Ishikawa (cell line): ENCODE data around the gene HMG20A.

Experiments used
- CEBPB ChIP-seq: IDR thresholded peaks from 2 replicates; pipeline ENCODE4 v1.6.1; 2012
- CREB1 ChIP-seq: IDR thresholded peaks from 2 replicates; pipeline ENCODE4 v1.6.1; 2012; ENCODE audit warnings: low read depth
- EGR1 ChIP-seq: IDR thresholded peaks from 2 replicates; pipeline ENCODE4 v1.6.1; 2012
- EP300 ChIP-seq: IDR thresholded peaks from 2 replicates; pipeline ENCODE4 v1.6.1; 2012; ENCODE audit warnings: borderline replicate concordance
- FOXM1 ChIP-seq: IDR thresholded peaks from 2 replicates; pipeline ENCODE4 v1.6.1; 2012; ENCODE audit warnings: low read depth, borderline replicate concordance
- MAX ChIP-seq: IDR thresholded peaks from 2 replicates; pipeline ENCODE4 v1.6.1; 2012
- NFIC ChIP-seq: IDR thresholded peaks from 2 replicates; pipeline ENCODE4 v1.6.1; 2012
- RAD21 ChIP-seq: IDR thresholded peaks from 2 replicates; pipeline ENCODE4 v1.6.1; 2012; ENCODE audit warnings: low read depth
- REST ChIP-seq: IDR thresholded peaks from 2 replicates; pipeline ENCODE4 v1.6.1; 2012; ENCODE audit warnings: low read depth, mild to moderate bottlenecking
- TAF1 ChIP-seq: IDR thresholded peaks from 2 replicates; pipeline ENCODE4 v1.6.1; 2012; ENCODE audit warnings: low read depth, mild to moderate bottlenecking
- TCF12 ChIP-seq: IDR thresholded peaks from 2 replicates; pipeline ENCODE4 v1.6.1; 2012; ENCODE audit warnings: low read depth
- TEAD4 ChIP-seq: IDR thresholded peaks from 2 replicates; pipeline ENCODE4 v1.6.1; 2012
- USF1 ChIP-seq: IDR thresholded peaks from 2 replicates; pipeline ENCODE4 v1.6.1; 2012
- YY1 ChIP-seq: IDR thresholded peaks from 2 replicates; pipeline ENCODE4 v1.6.1; 2012; ENCODE audit warnings: low read depth
- ZBTB7A ChIP-seq: IDR thresholded peaks from 2 replicates; pipeline ENCODE4 v1.6.1; 2012; ENCODE audit warnings: low read depth

The HMG20A gene

DNA sequence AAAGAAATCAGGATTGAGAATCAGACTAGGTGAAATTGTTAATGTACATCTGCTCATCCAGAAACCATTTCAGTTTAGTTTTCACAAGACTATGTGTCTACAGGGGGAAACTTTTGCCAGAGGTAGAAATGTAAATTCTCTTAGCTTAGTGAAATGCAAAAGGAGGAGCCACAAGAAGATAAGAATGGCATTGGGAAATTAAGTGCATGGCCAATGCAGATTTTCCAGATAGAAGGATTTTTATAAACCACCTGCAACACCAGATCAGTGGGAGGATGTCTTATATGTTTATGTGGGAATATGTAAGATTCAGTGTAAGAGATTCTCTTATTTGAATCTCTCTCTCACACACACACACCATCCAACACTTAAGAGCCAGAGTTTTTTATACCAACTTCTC lies 67.2 kb downstream of the HMG20A start:
- no peak for TF ChIP-seq CEBPB
- TF ChIP-seq USF1: no peak
- no peak for TF ChIP-seq YY1
- no peak for TF ChIP-seq NFIC
- TF ChIP-seq FOXM1: no peak
- no peak for TF ChIP-seq TAF1
- TF ChIP-seq EGR1: no peak
- no peak for TF ChIP-seq TCF12
- no peak for TF ChIP-seq EP300
- no peak for TF ChIP-seq REST
- no peak for TF ChIP-seq RAD21
- TF ChIP-seq ZBTB7A: no peak
- no peak for TF ChIP-seq TEAD4
- TF ChIP-seq MAX: no peak

GRCh38 chr15:77489647-77490046 lies 69.0 kb downstream of the HMG20A start:
- TF ChIP-seq USF1 (no peak), TEAD4 (no peak), FOXM1 (no peak), MAX (no peak), RAD21 (no peak), TAF1 (no peak), YY1 (no peak), TCF12 (no peak), NFIC (no peak), CREB1 (no peak)

DNA sequence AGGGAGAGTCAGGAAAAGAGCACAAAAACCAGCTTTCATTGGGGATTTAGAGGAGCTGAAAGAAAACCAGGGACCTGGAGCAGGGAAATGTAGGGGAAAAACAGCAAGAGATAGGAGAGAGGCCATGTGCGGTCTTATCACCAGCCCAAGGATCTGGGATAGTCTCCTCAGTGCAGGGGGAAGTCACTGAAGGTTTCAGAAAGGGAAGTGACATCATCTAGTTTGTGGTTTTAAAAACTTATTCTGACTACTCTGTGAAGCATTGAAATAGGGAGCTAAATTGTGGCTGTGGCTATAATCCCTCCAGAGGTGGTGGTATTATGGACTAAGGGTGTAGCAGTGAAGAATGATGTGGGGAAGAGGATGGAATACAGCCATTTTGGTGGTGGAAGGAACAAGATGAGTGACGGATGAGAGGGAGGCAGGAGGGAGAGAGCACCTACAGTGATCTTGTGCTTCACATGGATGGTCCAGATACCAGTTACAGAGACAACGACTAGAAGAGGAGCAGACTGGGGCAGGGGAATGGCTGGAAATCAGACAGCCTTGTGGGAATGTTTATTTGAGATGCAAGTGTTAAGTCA lies 72.7 kb downstream of the HMG20A start:
- TF ChIP-seq RAD21: no peak

DNA sequence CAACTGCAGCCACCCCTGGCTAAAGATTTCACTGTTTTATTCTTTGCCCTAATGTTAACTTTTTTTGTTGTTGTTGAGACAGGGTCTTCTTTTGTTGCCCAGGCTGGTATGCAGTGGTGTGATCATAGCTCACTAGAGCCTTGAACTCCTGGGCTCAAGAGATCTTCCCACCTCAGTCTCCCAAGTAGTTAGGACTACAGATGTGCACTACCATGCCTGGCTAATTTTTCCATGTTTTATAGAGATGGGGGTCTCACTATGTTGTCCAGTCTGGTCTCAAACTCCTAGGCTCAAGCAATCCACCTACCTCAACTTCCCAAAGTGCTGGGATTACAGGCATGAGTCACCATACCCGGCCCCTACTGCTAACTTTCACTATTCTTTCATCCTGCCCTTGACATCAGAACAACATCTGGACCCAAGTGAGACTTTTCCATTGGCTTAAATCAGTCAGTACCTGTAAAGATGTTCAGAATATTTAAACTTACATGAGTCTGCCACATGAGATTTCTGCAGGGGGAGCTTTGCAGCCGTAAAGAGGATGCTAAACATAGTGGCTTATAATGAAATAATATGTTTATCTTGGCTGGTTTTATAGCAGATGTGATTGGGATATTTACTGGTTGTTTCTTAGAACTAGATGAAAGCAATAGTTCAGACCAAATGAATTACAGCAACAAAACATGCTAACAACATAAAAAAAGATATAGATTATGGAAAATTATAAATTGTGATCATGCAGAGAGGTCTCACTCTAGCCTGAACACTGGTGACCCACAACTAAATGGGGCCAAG lies 73.6 kb downstream of the HMG20A start:
- TF ChIP-seq MAX (no peak), RAD21 (no peak), REST (no peak), EP300 (no peak), FOXM1 (no peak), YY1 (no peak), CEBPB (no peak), TCF12 (no peak), EGR1 (no peak), NFIC (no peak), USF1 (no peak), ZBTB7A (no peak), TEAD4 (no peak), CREB1 (no peak), TAF1 (no peak)

GRCh38 chr15:77494964-77495363 lies 74.3 kb downstream of the HMG20A start:
- TF ChIP-seq MAX: no peak
- no peak for TF ChIP-seq USF1
- TF ChIP-seq FOXM1: no peak
- TF ChIP-seq TCF12: no peak
- no peak for TF ChIP-seq RAD21
- no peak for TF ChIP-seq REST
- no peak for TF ChIP-seq ZBTB7A
- TF ChIP-seq TAF1: no peak
- TF ChIP-seq CREB1: no peak
- no peak for TF ChIP-seq NFIC
